ENCODE data around the gene EDA.

- TF ChIP-seq CTCF (IDR thresholded peaks at IDR 0.05; ENCODE audit: low read length) (no peak), EZH2 (optimal IDR thresholded peaks at IDR 0.05; ENCODE audit: low read depth, low read length) (no peak), EZH2phosphoT487 (IDR thresholded peaks at IDR 0.05; ENCODE audit: low read length) (no peak)
Observed at GRCh38 chrX:70038515-70038914, 422.6 kb downstream of the EDA start.
